GM11168 (cell line): ENCODE data around the gene LHFPL3.
"Not testable (repeated sequence)": the region's sequence is repeated elsewhere in the genome, so short reads cannot be mapped to it uniquely, and the experiment has no call there.

Experiments used
- in situ Hi-C: fragments of 300-500 bp; cut with MboI; formaldehyde crosslinking; loops from one replicate; pipeline ENCODE4 v1.12.0; 2022; ENCODE audit warnings: low sequenced_read_pairs; ENCODE audit not compliant: unreplicated experiment

Gene LHFPL3

GRCh38 chr7:104909096-104909495 is 580.7 kb downstream of the LHFPL3 start:
- in situ Hi-C loops, result no loop called here

- in situ Hi-C loops, result no loop called here
Observed at GRCh38 chr7:104914421-104914820, 586.0 kb downstream of the LHFPL3 start.

GRCh38 chr7:104921596-104921995 is 593.2 kb downstream of the LHFPL3 start:
- in situ Hi-C loops, result no loop called here

- in situ Hi-C loops, result no loop called here
Observed at GRCh38 chr7:104922182-104923009, 594.0 kb downstream of the LHFPL3 start.

GRCh38 chr7:104923010-104923421 is 594.6 kb downstream of the LHFPL3 start:
- in situ Hi-C loops, result no loop called here

GRCh38 chr7:104926189-104926588 is 597.8 kb downstream of the LHFPL3 start:
- in situ Hi-C loops, result not testable (repeated sequence)

GRCh38 chr7:104926601-104927041 is 598.2 kb downstream of the LHFPL3 start:
- in situ Hi-C loops, result no loop called here

GRCh38 chr7:104927055-104927454 is 598.7 kb downstream of the LHFPL3 start:
- in situ Hi-C loops, result no loop called here

GRCh38 chr7:104928721-104929400 is 600.5 kb downstream of the LHFPL3 start:
- in situ Hi-C loops, result no loop called here

- in situ Hi-C loops, result no loop called here
Observed at GRCh38 chr7:104929921-104930320, 601.5 kb downstream of the LHFPL3 start.

GRCh38 chr7:104931181-104931781 is 602.9 kb downstream of the LHFPL3 start:
- in situ Hi-C loops, result no loop called here

GRCh38 chr7:104933022-104933421 is 604.6 kb downstream of the LHFPL3 start:
- in situ Hi-C loops, result no loop called here

GRCh38 chr7:104933521-104933988 is 605.2 kb downstream of the LHFPL3 start:
- in situ Hi-C loops, result no loop called here

GRCh38 chr7:104934665-104935064 is 606.3 kb downstream of the LHFPL3 start:
- in situ Hi-C loops, result no loop called here

GRCh38 chr7:104935276-104935675 is 606.9 kb downstream of the LHFPL3 start:
- in situ Hi-C loops, result no loop called here

GRCh38 chr7:104936546-104936945 is 608.1 kb downstream of the LHFPL3 start:
- in situ Hi-C loops, result no loop called here

- in situ Hi-C loops, result not testable (repeated sequence)
Observed at GRCh38 chr7:104937489-104937888, 609.1 kb downstream of the LHFPL3 start.

GRCh38 chr7:104938741-104939390 is 610.5 kb downstream of the LHFPL3 start:
- in situ Hi-C loops, result no loop called here

GRCh38 chr7:104940023-104940710 is 611.8 kb downstream of the LHFPL3 start:
- in situ Hi-C loops, result no loop called here
